ENCODE results near the gene RFX5. TPM values are rescaled to one million over a fixed set of nuclear protein-coding genes. Genes with fewer than 3 reads are reported as not detected.

RFX5 gene
- total RNA-seq, 1 donor from 2014 or later, result 21.0 TPM

DNA sequence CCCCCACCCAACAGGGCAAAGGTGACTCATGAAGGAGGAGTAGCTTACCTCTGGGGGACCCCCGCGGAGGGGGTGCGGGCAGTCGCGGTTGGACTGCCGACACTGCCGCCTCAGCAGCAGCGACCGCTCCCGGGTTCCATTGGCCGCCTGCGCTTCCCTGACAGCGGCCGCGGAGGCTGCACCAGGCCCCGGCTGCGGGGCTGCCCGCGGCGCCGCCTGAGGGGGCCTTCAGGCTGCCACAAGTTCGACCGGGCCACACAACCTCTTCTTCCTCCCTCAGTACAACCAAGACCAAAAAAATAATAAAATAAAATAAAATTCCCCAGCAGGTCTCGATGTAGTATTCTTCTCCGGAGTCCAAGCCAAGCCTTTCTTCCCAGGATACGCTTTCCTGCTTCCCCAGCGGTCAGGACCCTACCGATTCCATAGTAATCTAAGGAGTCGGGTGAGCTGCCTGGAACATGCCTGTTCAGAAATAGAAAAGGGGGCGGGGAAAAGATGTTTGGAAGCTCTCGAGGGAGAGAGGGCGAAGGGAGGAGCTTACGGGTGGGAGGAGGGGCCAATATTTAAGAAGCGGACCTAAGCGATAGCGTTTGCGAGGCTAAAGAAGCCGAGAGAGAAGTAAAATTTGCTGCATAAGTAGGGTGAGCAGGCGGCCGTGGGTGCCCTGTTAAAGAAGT lies 19.7 kb downstream of the RFX5 start, which contains the start of gene PI4KB:
Gene PI4KB (minus strand): TSS at position 194 of the 680 bp plus-strand sequence. CDS start 10,935 bp downstream, outside the sequence.
- Histone ChIP-seq H3K4me3 (peak within 1 kb of the TSS; percentile 94), H3K27me3 (ENCODE audit: low read depth) (no peaks in the 10 kb centered on the region), H3K4me1 (peaks cover 51% of the 10 kb centered on the region), H3K9me3 (replicated peaks) (no peaks in the 10 kb centered on the region), H3K27ac (replicated peaks) (peak within 1 kb of the TSS; percentile 98), H3K36me3 (peaks cover 32% of the 10 kb centered on the region)
- intact Hi-C loops (cut with micrococcal nuclease), result no loop called here
- peak; percentile 87 for DNase-seq
- TF ChIP-seq, protein P1, sequence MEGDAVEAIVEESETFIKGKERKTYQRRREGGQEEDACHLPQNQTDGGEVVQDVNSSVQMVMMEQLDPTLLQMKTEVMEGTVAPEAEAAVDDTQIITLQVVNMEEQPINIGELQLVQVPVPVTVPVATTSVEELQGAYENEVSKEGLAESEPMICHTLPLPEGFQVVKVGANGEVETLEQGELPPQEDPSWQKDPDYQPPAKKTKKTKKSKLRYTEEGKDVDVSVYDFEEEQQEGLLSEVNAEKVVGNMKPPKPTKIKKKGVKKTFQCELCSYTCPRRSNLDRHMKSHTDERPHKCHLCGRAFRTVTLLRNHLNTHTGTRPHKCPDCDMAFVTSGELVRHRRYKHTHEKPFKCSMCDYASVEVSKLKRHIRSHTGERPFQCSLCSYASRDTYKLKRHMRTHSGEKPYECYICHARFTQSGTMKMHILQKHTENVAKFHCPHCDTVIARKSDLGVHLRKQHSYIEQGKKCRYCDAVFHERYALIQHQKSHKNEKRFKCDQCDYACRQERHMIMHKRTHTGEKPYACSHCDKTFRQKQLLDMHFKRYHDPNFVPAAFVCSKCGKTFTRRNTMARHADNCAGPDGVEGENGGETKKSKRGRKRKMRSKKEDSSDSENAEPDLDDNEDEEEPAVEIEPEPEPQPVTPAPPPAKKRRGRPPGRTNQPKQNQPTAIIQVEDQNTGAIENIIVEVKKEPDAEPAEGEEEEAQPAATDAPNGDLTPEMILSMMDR (IDR thresholded peaks at IDR 0.05; ENCODE audit: borderline replicate concordance), result no peak

DNA sequence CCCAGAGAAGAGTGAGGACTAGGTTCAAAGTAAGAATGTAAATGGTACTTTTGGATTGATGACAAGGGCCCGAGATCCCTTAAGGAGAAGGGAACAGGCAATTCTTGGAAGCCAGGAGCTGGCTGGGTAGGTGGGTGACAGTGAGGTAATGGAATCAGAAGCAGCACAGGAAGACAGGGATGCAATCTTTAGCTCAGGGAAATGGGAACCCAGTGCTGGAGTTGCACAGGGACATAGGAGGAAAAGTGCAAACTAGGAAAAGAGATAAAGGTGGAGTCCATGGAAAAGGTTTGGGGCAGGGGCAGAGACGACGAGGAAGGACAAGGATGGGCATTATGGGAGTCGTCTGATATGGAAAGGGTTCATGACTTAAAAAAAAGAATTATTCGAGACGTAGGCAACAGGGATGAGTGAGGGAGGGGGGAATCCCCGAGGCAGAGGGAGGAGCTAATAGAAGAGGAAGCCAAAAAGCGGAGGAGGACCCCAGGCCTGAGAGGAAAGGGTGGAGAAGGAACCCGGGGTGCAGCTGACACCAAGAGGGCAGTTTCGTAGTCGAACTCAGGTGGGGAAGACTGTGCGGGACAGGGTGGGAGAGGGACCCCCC lies 20.3 kb downstream of the RFX5 start:
- peak overlapping the region; percentile 98 for H3K27ac ChIP-seq (replicated peaks)
- peaks cover 57% of the 10 kb centered on the region for H3K4me1 ChIP-seq
- H3K9me3 ChIP-seq (replicated peaks), result no peaks in the 10 kb centered on the region
- peak overlapping the region; percentile 94 for H3K4me3 ChIP-seq
- no peaks in the 10 kb centered on the region for H3K27me3 ChIP-seq (ENCODE audit: low read depth)
- DNase-seq, result peak; percentile 47
- TF ChIP-seq, protein P1 (IDR thresholded peaks at IDR 0.05; ENCODE audit: borderline replicate concordance), result no peak
- intact Hi-C loops (cut with micrococcal nuclease), result no loop called here
- H3K36me3 ChIP-seq, result peaks cover 39% of the 10 kb centered on the region

DNA sequence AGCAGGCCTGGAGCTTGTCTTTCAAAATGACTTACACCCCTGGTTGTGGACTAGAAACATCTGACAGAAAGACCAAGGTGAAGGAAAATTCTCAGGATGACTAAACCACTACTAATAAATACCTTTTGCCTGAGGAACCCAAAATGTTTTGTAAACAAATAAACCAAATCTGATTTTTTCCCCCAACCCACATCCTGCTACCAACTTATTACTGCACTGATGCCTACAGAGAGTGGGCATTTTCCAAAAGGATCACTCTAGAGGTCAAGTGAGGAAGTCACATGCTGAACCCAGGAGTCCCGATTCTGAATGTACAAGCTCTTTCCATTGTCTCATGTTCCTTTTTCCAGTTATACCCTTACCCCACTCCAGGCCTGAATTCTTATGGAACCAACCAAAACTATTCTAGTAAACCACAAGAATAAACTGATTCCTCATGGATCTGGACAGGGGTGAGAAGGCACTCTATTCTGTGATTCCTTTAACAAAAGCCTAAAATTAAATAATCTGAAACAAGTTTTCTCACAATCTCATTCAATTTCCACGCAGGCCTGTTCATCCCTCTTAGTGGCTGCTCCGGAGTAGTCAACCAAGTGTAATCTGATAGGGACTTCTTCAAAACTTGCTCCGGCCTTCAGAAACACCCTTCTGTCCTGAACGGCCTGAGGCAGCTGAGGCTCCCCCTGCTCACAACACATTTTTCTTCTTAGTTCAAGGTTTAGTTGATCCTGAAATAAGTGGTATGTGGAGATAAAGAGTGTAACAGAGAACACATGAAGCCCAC lies 21.2 kb downstream of the RFX5 start:
- peak overlapping the region; percentile 98 for H3K27ac ChIP-seq (replicated peaks)
- peak overlapping the region; percentile 94 for H3K4me3 ChIP-seq
- peaks cover 46% of the 10 kb centered on the region for H3K36me3 ChIP-seq
- TF ChIP-seq, protein P1 (IDR thresholded peaks at IDR 0.05; ENCODE audit: borderline replicate concordance), result no peak
- intact Hi-C loops (cut with micrococcal nuclease), result no loop called here
- H3K4me1 ChIP-seq, result peaks cover 57% of the 10 kb centered on the region
- no peak for DNase-seq
- no peaks in the 10 kb centered on the region for H3K27me3 ChIP-seq (ENCODE audit: low read depth)
- no peaks in the 10 kb centered on the region for H3K9me3 ChIP-seq (replicated peaks)

DNA sequence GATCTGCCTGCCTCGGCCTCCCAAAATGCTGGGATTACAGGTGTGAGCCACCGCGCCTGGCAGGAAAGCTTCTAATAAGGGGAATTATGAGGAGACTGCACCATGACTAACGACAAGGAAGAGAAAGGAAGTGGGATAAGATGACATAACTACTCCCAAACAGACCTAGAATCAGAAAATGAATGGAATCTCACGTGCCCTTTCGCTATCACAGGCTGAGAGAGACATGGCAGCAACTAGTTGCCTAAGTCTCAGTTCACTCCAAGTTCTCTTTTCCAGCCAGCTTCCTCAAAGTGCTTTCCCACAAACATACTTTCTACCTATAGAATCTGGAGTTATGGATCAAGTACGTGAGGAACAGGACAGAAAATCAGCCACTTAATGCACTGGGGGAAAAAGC lies 21.8 kb downstream of the RFX5 start:
- Histone ChIP-seq H3K9me3 (replicated peaks) (no peaks in the 10 kb centered on the region), H3K36me3 (peaks cover 52% of the 10 kb centered on the region), H3K27ac (replicated peaks) (no peak overlapping the region), H3K27me3 (ENCODE audit: low read depth) (no peaks in the 10 kb centered on the region), H3K4me1 (peaks cover 57% of the 10 kb centered on the region), H3K4me3 (peak overlapping the region; percentile 94)
- TF ChIP-seq, protein P1 (IDR thresholded peaks at IDR 0.05; ENCODE audit: borderline replicate concordance), result no peak
- intact Hi-C loops (cut with micrococcal nuclease), result no loop called here
- DNase-seq, result no peak

DNA sequence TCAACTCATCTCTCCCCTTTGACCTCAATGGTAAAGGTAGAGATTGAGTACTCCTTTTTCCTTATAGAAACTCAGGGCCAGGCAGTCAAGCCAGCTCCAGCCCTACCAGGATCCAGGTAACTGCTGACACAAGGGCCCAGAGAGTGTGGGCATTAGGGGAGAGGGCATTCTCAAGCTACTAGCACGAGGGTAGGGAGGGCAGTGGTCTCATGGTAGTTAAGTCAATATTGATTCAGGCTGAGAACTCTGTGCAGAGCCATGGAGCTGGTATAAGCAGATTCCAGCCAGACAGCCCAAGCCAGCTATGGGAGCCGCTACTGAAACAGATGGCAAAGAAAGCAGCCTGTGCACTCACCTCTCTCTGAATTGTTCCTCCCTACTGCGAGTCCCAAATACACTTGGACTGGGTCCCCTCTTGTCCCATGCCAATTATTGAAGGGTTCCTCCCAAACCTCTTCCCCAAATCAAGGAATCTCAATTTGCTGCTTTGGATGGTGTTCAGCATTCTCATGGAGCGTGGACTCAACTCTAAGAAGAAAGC lies 22.6 kb downstream of the RFX5 start:
- DNase-seq, result no peak
- TF ChIP-seq, protein P1 (IDR thresholded peaks at IDR 0.05; ENCODE audit: borderline replicate concordance), result no peak
- no peak overlapping the region for H3K27ac ChIP-seq (replicated peaks)
- H3K27me3 ChIP-seq (ENCODE audit: low read depth), result no peaks in the 10 kb centered on the region
- H3K4me3 ChIP-seq, result peak overlapping the region; percentile 94
- peaks cover 60% of the 10 kb centered on the region for H3K36me3 ChIP-seq
- intact Hi-C loops (cut with micrococcal nuclease), result no loop called here
- H3K4me1 ChIP-seq, result peaks cover 57% of the 10 kb centered on the region
- H3K9me3 ChIP-seq (replicated peaks), result no peaks in the 10 kb centered on the region

Measured in left ventricle myocardium inferior (tissue), 1 donor.